ENCODE measurements around the gene MAP2K1. TPM values are rescaled to one million over a fixed set of nuclear protein-coding genes. Genes with fewer than 3 reads are reported as not detected.

MAP2K1 gene
- total and polyA plus RNA-seq, 2 donors from 2014 or later: 33.1 to 49.4 TPM

GRCh38 chr15:66524838-66525237, 138.1 kb downstream of the MAP2K1 start:
- no peaks in the 10 kb centered on the region for H3K4me1 ChIP-seq (ENCODE audit: control insufficient read depth in 2 of 3, insufficient read depth in 2 of 3, low read depth in 1 of 3, low read length in 3 of 3)
- no peaks in the 10 kb centered on the region for H3K9me3 ChIP-seq (ENCODE audit: control insufficient read depth in 2 of 3, insufficient read depth in 1 of 3, low read length in 3 of 3)
- DNase-seq: no peak
- TF ChIP-seq, protein P1, sequence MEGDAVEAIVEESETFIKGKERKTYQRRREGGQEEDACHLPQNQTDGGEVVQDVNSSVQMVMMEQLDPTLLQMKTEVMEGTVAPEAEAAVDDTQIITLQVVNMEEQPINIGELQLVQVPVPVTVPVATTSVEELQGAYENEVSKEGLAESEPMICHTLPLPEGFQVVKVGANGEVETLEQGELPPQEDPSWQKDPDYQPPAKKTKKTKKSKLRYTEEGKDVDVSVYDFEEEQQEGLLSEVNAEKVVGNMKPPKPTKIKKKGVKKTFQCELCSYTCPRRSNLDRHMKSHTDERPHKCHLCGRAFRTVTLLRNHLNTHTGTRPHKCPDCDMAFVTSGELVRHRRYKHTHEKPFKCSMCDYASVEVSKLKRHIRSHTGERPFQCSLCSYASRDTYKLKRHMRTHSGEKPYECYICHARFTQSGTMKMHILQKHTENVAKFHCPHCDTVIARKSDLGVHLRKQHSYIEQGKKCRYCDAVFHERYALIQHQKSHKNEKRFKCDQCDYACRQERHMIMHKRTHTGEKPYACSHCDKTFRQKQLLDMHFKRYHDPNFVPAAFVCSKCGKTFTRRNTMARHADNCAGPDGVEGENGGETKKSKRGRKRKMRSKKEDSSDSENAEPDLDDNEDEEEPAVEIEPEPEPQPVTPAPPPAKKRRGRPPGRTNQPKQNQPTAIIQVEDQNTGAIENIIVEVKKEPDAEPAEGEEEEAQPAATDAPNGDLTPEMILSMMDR (IDR thresholded peaks at IDR 0.05; ENCODE audit: borderline replicate concordance, extremely low read depth, insufficient read depth): no peak
- H3K27me3 ChIP-seq (ENCODE audit: control insufficient read depth, insufficient read depth, low read length): no peaks in the 10 kb centered on the region
- no peak overlapping the region for H3K9ac ChIP-seq (ENCODE audit: low read length in 3 of 3)
- H3K27ac ChIP-seq (ENCODE audit: low read depth in 2 of 2, low read length in 2 of 2): no peak overlapping the region
- FAIRE-seq: no peak
- H3K36me3 ChIP-seq (ENCODE audit: control insufficient read depth in 2 of 3, insufficient read depth in 3 of 3, low read length in 3 of 3): peaks cover 0 to 4% (median 2%) of the 10 kb centered on the region in 3 donors
- intact Hi-C loops (cut with DNase I): no loop called here
- H3K4me3 ChIP-seq (ENCODE audit: low read length in 3 of 3): no peak overlapping the region

- H3K27me3 ChIP-seq (ENCODE audit: control insufficient read depth, insufficient read depth, low read length): no peaks in the 10 kb centered on the region
- TF ChIP-seq, protein P1 (IDR thresholded peaks at IDR 0.05; ENCODE audit: borderline replicate concordance, extremely low read depth, insufficient read depth): no peak
- no peak overlapping the region for H3K27ac ChIP-seq (ENCODE audit: low read depth in 2 of 2, low read length in 2 of 2)
- no peaks in the 10 kb centered on the region for H3K4me1 ChIP-seq (ENCODE audit: control insufficient read depth in 2 of 3, insufficient read depth in 2 of 3, low read depth in 1 of 3, low read length in 3 of 3)
- DNase-seq: no peak
- H3K4me3 ChIP-seq (ENCODE audit: low read length in 3 of 3): no peak overlapping the region
- no peaks in the 10 kb centered on the region for H3K9me3 ChIP-seq (ENCODE audit: control insufficient read depth in 2 of 3, insufficient read depth in 1 of 3, low read length in 3 of 3)
- intact Hi-C loops (cut with DNase I): no loop called here
- H3K9ac ChIP-seq (ENCODE audit: low read length in 3 of 3): no peak overlapping the region
- FAIRE-seq: no peak
- peaks cover 0 to 2% (median 0%) of the 10 kb centered on the region in 3 donors for H3K36me3 ChIP-seq (ENCODE audit: control insufficient read depth in 2 of 3, insufficient read depth in 3 of 3, low read length in 3 of 3)
Measured at GRCh38 chr15:66535056-66535455, 148.3 kb downstream of the MAP2K1 start.

Small RNAs within 50 kb of the gene (microRNA-seq; reads per million reads assigned to microRNA genes)
- gene MIR4512: not detected

Other genes starting within 250 kb of the MAP2K1 start
- 41.8 TPM for gene MEGF11, start 133.2 kb upstream of the MAP2K1 start, total RNA-seq
- 10.4 TPM for gene MEGF11, start 133.2 kb upstream of the MAP2K1 start, polyA plus RNA-seq (ENCODE audit: insufficient read depth, low read depth, low replicate concordance)
- 28.5 TPM for gene DIS3L, start 93.3 kb upstream of the MAP2K1 start, total RNA-seq
- 10.6 TPM for gene DIS3L, start 93.3 kb upstream of the MAP2K1 start, polyA plus RNA-seq (ENCODE audit: insufficient read depth, low read depth, low replicate concordance)
- gene TIPIN, start 30.2 kb upstream of the MAP2K1 start, total RNA-seq: 7.5 TPM
- gene TIPIN, start 30.2 kb upstream of the MAP2K1 start, polyA plus RNA-seq (ENCODE audit: insufficient read depth, low read depth, low replicate concordance): 4.3 TPM
- gene SNAPC5, start 110.8 kb downstream of the MAP2K1 start, total RNA-seq: 29.6 TPM
- gene SNAPC5, start 110.8 kb downstream of the MAP2K1 start, polyA plus RNA-seq (ENCODE audit: insufficient read depth, low read depth, low replicate concordance): 49.6 TPM
- gene RPL4, start 117.9 kb downstream of the MAP2K1 start, total RNA-seq: 1,774 TPM
- 2,001 TPM for gene RPL4, start 117.9 kb downstream of the MAP2K1 start, polyA plus RNA-seq (ENCODE audit: insufficient read depth, low read depth, low replicate concordance)
- gene ZWILCH, start 118.4 kb downstream of the MAP2K1 start, total RNA-seq: 9.0 TPM
- gene ZWILCH, start 118.4 kb downstream of the MAP2K1 start, polyA plus RNA-seq (ENCODE audit: insufficient read depth, low read depth, low replicate concordance): 3.0 TPM
- not detected for gene LCTL, start 179.1 kb downstream of the MAP2K1 start, total RNA-seq
- not detected for gene LCTL, start 179.1 kb downstream of the MAP2K1 start, polyA plus RNA-seq (ENCODE audit: insufficient read depth, low read depth, low replicate concordance)

Measured in kidney (tissue), 14 donors.